ENCODE measurements around the gene CERS4.
"Not testable (repeated sequence)": the region's sequence is repeated elsewhere in the genome, so short reads cannot be mapped to it uniquely, and the experiment has no call there.

CERS4 gene

GRCh38 chr19:8242211-8242821, 33.1 kb downstream of the CERS4 start:
- Histone ChIP-seq H3K4me1 (ENCODE audit: control insufficient read depth in 1 of 2, insufficient read depth in 2 of 2, low read length in 2 of 2) (peaks cover 15 to 18% of the 10 kb centered on the region in 2 donors), H3K27ac (ENCODE audit: low read depth, low read length) (no peak overlapping the region), H3K9ac (ENCODE audit: low read depth in 1 of 2, low read length in 2 of 2) (no peak overlapping the region), H3K4me3 (ENCODE audit: low read depth in 1 of 2, low read length in 2 of 2) (no peak overlapping the region), H3K27me3 (ENCODE audit: control insufficient read depth in 1 of 2, insufficient read depth in 2 of 2, low read length in 2 of 2) (no peaks in the 10 kb centered on the region), H3K9me3 (ENCODE audit: control insufficient read depth in 1 of 2, low read length in 2 of 2) (peaks cover 4 to 10% of the 10 kb centered on the region in 2 donors), H3K36me3 (ENCODE audit: control insufficient read depth in 1 of 2, insufficient read depth in 2 of 2, low read length in 2 of 2) (no peaks in the 10 kb centered on the region)

GRCh38 chr19:8243146-8243545, 34.0 kb downstream of the CERS4 start:
- Histone ChIP-seq H3K9me3 (ENCODE audit: control insufficient read depth in 1 of 2, low read length in 2 of 2) (peaks cover 4 to 10% of the 10 kb centered on the region in 2 donors), H3K27ac (ENCODE audit: low read depth, low read length) (no peak overlapping the region), H3K9ac (ENCODE audit: low read depth in 1 of 2, low read length in 2 of 2) (no peak overlapping the region), H3K4me3 (ENCODE audit: low read depth in 1 of 2, low read length in 2 of 2) (no peak overlapping the region), H3K27me3 (ENCODE audit: control insufficient read depth in 1 of 2, insufficient read depth in 2 of 2, low read length in 2 of 2) (no peaks in the 10 kb centered on the region), H3K36me3 (ENCODE audit: control insufficient read depth in 1 of 2, insufficient read depth in 2 of 2, low read length in 2 of 2) (no peaks in the 10 kb centered on the region), H3K4me1 (ENCODE audit: control insufficient read depth in 1 of 2, insufficient read depth in 2 of 2, low read length in 2 of 2) (peaks cover 15 to 18% of the 10 kb centered on the region in 2 donors)

GRCh38 chr19:8244442-8244841, 35.3 kb downstream of the CERS4 start:
- H3K27me3 ChIP-seq (ENCODE audit: control insufficient read depth in 1 of 2, insufficient read depth in 2 of 2, low read length in 2 of 2): no peaks in the 10 kb centered on the region
- no peak overlapping the region for H3K27ac ChIP-seq (ENCODE audit: low read depth, low read length)
- no peak overlapping the region for H3K4me3 ChIP-seq (ENCODE audit: low read depth in 1 of 2, low read length in 2 of 2)
- H3K9ac ChIP-seq (ENCODE audit: low read depth in 1 of 2, low read length in 2 of 2): no peak overlapping the region
- no peaks in the 10 kb centered on the region for H3K36me3 ChIP-seq (ENCODE audit: control insufficient read depth in 1 of 2, insufficient read depth in 2 of 2, low read length in 2 of 2)
- peaks cover 4 to 9% of the 10 kb centered on the region in 2 donors for H3K9me3 ChIP-seq (ENCODE audit: control insufficient read depth in 1 of 2, low read length in 2 of 2)
- H3K4me1 ChIP-seq (ENCODE audit: control insufficient read depth in 1 of 2, insufficient read depth in 2 of 2, low read length in 2 of 2): peaks cover 15 to 18% of the 10 kb centered on the region in 2 donors

GRCh38 chr19:8245869-8246835, 37.0 kb downstream of the CERS4 start:
- no peaks in the 10 kb centered on the region for H3K36me3 ChIP-seq (ENCODE audit: control insufficient read depth in 1 of 2, insufficient read depth in 2 of 2, low read length in 2 of 2)
- H3K9me3 ChIP-seq (ENCODE audit: control insufficient read depth in 1 of 2, low read length in 2 of 2): peaks cover 4% of the 10 kb centered on the region in 2 donors
- H3K9ac ChIP-seq (ENCODE audit: low read depth in 1 of 2, low read length in 2 of 2): no peak overlapping the region
- H3K27me3 ChIP-seq (ENCODE audit: control insufficient read depth in 1 of 2, insufficient read depth in 2 of 2, low read length in 2 of 2): no peaks in the 10 kb centered on the region
- H3K4me1 ChIP-seq (ENCODE audit: control insufficient read depth in 1 of 2, insufficient read depth in 2 of 2, low read length in 2 of 2): peaks cover 1 to 5% of the 10 kb centered on the region in 2 donors
- no peak overlapping the region for H3K4me3 ChIP-seq (ENCODE audit: low read depth in 1 of 2, low read length in 2 of 2)
- no peak overlapping the region for H3K27ac ChIP-seq (ENCODE audit: low read depth, low read length)

GRCh38 chr19:8247129-8247890, 38.1 kb downstream of the CERS4 start:
- H3K9me3 ChIP-seq (ENCODE audit: control insufficient read depth in 1 of 2, low read length in 2 of 2); H3K27me3 ChIP-seq (ENCODE audit: control insufficient read depth in 1 of 2, insufficient read depth in 2 of 2, low read length in 2 of 2): not testable (repeated sequence)

GRCh38 chr19:8248348-8249328, 39.5 kb downstream of the CERS4 start:
- Histone ChIP-seq H3K27ac (ENCODE audit: low read depth, low read length) (no peak overlapping the region), H3K27me3 (ENCODE audit: control insufficient read depth in 1 of 2, insufficient read depth in 2 of 2, low read length in 2 of 2) (no peaks in the 10 kb centered on the region), H3K36me3 (ENCODE audit: control insufficient read depth in 1 of 2, insufficient read depth in 2 of 2, low read length in 2 of 2) (no peaks in the 10 kb centered on the region), H3K4me3 (ENCODE audit: low read depth in 1 of 2, low read length in 2 of 2) (no peak overlapping the region), H3K9ac (ENCODE audit: low read depth in 1 of 2, low read length in 2 of 2) (no peak overlapping the region), H3K9me3 (ENCODE audit: control insufficient read depth in 1 of 2, low read length in 2 of 2) (no peaks in the 10 kb centered on the region), H3K4me1 (ENCODE audit: control insufficient read depth in 1 of 2, insufficient read depth in 2 of 2, low read length in 2 of 2) (no peaks in the 10 kb centered on the region)

More at GRCh38 chr19:8247129-8247890, 38.1 kb downstream of the CERS4 start:
- H3K4me3 ChIP-seq (ENCODE audit: low read depth in 1 of 2, low read length in 2 of 2); H3K36me3 ChIP-seq (ENCODE audit: control insufficient read depth in 1 of 2, insufficient read depth in 2 of 2, low read length in 2 of 2); H3K27ac ChIP-seq (ENCODE audit: low read depth, low read length); H3K4me1 ChIP-seq (ENCODE audit: control insufficient read depth in 1 of 2, insufficient read depth in 2 of 2, low read length in 2 of 2); H3K9ac ChIP-seq (ENCODE audit: low read depth in 1 of 2, low read length in 2 of 2): not testable (repeated sequence)

- Histone ChIP-seq H3K9ac (ENCODE audit: low read depth in 1 of 2, low read length in 2 of 2) (no peak overlapping the region), H3K4me3 (ENCODE audit: low read depth in 1 of 2, low read length in 2 of 2) (no peak overlapping the region), H3K27ac (ENCODE audit: low read depth, low read length) (no peak overlapping the region), H3K9me3 (ENCODE audit: control insufficient read depth in 1 of 2, low read length in 2 of 2) (no peaks in the 10 kb centered on the region), H3K27me3 (ENCODE audit: control insufficient read depth in 1 of 2, insufficient read depth in 2 of 2, low read length in 2 of 2) (no peaks in the 10 kb centered on the region), H3K36me3 (ENCODE audit: control insufficient read depth in 1 of 2, insufficient read depth in 2 of 2, low read length in 2 of 2) (no peaks in the 10 kb centered on the region), H3K4me1 (ENCODE audit: control insufficient read depth in 1 of 2, insufficient read depth in 2 of 2, low read length in 2 of 2) (no peaks in the 10 kb centered on the region)
Observed at GRCh38 chr19:8250596-8250995, 41.4 kb downstream of the CERS4 start.

- no peaks in the 10 kb centered on the region for H3K27me3 ChIP-seq (ENCODE audit: control insufficient read depth in 1 of 2, insufficient read depth in 2 of 2, low read length in 2 of 2)
- no peak overlapping the region for H3K4me3 ChIP-seq (ENCODE audit: low read depth in 1 of 2, low read length in 2 of 2)
- H3K4me1 ChIP-seq (ENCODE audit: control insufficient read depth in 1 of 2, insufficient read depth in 2 of 2, low read length in 2 of 2): no peaks in the 10 kb centered on the region
- H3K36me3 ChIP-seq (ENCODE audit: control insufficient read depth in 1 of 2, insufficient read depth in 2 of 2, low read length in 2 of 2): peaks cover 2 to 3% of the 10 kb centered on the region in 2 donors
- H3K27ac ChIP-seq (ENCODE audit: low read depth, low read length): no peak overlapping the region
- H3K9me3 ChIP-seq (ENCODE audit: control insufficient read depth in 1 of 2, low read length in 2 of 2): no peaks in the 10 kb centered on the region
- no peak overlapping the region for H3K9ac ChIP-seq (ENCODE audit: low read depth in 1 of 2, low read length in 2 of 2)
Observed at GRCh38 chr19:8251025-8251472, 41.9 kb downstream of the CERS4 start.

- Histone ChIP-seq H3K4me3 (ENCODE audit: low read depth in 1 of 2, low read length in 2 of 2) (no peak overlapping the region), H3K9me3 (ENCODE audit: control insufficient read depth in 1 of 2, low read length in 2 of 2) (no peaks in the 10 kb centered on the region), H3K27me3 (ENCODE audit: control insufficient read depth in 1 of 2, insufficient read depth in 2 of 2, low read length in 2 of 2) (no peaks in the 10 kb centered on the region), H3K27ac (ENCODE audit: low read depth, low read length) (no peak overlapping the region), H3K9ac (ENCODE audit: low read depth in 1 of 2, low read length in 2 of 2) (no peak overlapping the region), H3K36me3 (ENCODE audit: control insufficient read depth in 1 of 2, insufficient read depth in 2 of 2, low read length in 2 of 2) (peaks cover 4 to 17% of the 10 kb centered on the region in 2 donors), H3K4me1 (ENCODE audit: control insufficient read depth in 1 of 2, insufficient read depth in 2 of 2, low read length in 2 of 2) (no peaks in the 10 kb centered on the region)
Observed at GRCh38 chr19:8252922-8253589, 43.9 kb downstream of the CERS4 start.

Data from duodenal mucosa (tissue), 2 donors.